ENCODE measurements around the gene DCXR.

DNA sequence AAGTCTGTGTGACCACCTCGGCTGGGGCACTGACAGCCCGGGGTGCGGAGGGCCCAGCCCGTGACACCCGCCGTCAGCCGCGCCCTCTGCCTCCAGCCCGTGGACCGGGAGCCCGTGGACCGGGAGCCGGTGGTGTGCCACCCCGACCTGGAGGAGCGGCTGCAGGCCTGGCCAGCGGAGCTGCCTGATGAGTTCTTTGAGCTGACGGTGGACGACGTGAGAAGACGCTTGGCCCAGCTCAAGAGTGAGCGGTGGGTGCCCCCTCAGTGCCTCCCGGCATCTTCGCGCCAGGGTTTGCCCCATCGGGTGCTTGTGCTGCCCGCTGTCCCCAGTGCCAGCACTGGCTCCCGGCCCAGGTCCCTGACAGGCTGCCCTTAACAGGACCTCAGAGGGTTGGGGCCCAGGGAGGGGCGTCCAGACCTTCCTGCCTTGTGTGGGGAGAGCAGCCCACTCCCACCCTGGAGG lies 28.5 kb downstream of the DCXR start:
- TF ChIP-seq POLR2AphosphoS5 (IDR thresholded peaks at IDR 0.05; ENCODE audit: low read depth, low read length) (no peak), POLR2A (IDR thresholded peaks at IDR 0.05; ENCODE audit: low read depth, low read length) (no peak)
